Measurements from ENCODE around the gene IL1R1.

DNA sequence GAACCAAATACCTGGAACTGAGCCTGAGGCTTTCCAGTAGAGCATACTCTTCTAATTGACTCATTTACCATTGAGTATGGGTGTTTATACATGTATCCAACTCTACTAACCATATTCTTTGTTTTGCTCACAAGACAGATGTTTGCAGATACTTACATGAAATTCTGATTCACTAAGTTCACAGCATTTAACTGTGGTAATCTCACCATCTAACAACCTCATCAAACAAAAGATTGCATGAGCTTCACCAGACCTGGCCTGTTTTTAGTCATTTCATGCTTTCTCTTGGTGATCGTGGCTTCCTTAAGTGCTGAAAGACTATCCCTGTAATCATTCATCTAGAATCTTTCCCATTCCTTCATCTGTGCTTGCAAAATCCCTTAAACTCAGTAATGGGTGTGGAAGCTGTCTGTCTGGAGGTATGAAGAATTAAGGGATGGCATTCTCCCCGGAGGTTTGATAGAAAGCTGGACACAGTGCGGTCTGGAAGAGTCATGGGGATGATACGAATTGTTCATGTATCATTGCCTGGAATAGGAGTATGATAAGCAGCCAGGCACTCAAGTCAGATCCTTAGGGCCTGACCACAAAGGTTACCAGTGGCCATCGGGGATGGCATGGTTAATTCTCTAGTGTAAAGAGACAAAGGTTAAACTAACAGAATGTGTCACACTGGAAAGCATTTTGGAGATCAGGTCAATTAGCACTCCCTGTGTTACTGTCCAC lies 42.0 kb upstream of the IL1R1 start:
- TF ChIP-seq POU2F2 (IDR thresholded peaks at IDR 0.05; ENCODE audit: borderline replicate concordance, low read depth, low read length): no peak
- TF ChIP-seq, protein P1, sequence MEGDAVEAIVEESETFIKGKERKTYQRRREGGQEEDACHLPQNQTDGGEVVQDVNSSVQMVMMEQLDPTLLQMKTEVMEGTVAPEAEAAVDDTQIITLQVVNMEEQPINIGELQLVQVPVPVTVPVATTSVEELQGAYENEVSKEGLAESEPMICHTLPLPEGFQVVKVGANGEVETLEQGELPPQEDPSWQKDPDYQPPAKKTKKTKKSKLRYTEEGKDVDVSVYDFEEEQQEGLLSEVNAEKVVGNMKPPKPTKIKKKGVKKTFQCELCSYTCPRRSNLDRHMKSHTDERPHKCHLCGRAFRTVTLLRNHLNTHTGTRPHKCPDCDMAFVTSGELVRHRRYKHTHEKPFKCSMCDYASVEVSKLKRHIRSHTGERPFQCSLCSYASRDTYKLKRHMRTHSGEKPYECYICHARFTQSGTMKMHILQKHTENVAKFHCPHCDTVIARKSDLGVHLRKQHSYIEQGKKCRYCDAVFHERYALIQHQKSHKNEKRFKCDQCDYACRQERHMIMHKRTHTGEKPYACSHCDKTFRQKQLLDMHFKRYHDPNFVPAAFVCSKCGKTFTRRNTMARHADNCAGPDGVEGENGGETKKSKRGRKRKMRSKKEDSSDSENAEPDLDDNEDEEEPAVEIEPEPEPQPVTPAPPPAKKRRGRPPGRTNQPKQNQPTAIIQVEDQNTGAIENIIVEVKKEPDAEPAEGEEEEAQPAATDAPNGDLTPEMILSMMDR (IDR thresholded peaks at IDR 0.05 in 2 of 3, conservative IDR thresholded peaks at IDR 0.05 in 1 of 3; ENCODE audit: control insufficient read depth in 2 of 3, extremely low read depth in 1 of 3, insufficient read depth in 1 of 3, low read depth in 3 of 3, low read length in 3 of 3): no peak
- no peak for TF ChIP-seq SPI1 (IDR thresholded peaks at IDR 0.05; ENCODE audit: borderline replicate concordance, insufficient read depth, low read depth, low read length)
- TF ChIP-seq, protein P2, sequence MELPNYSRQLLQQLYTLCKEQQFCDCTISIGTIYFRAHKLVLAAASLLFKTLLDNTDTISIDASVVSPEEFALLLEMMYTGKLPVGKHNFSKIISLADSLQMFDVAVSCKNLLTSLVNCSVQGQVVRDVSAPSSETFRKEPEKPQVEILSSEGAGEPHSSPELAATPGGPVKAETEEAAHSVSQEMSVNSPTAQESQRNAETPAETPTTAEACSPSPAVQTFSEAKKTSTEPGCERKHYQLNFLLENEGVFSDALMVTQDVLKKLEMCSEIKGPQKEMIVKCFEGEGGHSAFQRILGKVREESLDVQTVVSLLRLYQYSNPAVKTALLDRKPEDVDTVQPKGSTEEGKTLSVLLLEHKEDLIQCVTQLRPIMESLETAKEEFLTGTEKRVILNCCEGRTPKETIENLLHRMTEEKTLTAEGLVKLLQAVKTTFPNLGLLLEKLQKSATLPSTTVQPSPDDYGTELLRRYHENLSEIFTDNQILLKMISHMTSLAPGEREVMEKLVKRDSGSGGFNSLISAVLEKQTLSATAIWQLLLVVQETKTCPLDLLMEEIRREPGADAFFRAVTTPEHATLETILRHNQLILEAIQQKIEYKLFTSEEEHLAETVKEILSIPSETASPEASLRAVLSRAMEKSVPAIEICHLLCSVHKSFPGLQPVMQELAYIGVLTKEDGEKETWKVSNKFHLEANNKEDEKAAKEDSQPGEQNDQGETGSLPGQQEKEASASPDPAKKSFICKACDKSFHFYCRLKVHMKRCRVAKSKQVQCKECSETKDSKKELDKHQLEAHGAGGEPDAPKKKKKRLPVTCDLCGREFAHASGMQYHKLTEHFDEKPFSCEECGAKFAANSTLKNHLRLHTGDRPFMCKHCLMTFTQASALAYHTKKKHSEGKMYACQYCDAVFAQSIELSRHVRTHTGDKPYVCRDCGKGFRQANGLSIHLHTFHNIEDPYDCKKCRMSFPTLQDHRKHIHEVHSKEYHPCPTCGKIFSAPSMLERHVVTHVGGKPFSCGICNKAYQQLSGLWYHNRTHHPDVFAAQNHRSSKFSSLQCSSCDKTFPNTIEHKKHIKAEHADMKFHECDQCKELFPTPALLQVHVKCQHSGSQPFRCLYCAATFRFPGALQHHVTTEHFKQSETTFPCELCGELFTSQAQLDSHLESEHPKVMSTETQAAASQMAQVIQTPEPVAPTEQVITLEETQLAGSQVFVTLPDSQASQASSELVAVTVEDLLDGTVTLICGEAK (IDR thresholded peaks at IDR 0.05; ENCODE audit: borderline replicate concordance): no peak
- TF ChIP-seq, protein P3, sequence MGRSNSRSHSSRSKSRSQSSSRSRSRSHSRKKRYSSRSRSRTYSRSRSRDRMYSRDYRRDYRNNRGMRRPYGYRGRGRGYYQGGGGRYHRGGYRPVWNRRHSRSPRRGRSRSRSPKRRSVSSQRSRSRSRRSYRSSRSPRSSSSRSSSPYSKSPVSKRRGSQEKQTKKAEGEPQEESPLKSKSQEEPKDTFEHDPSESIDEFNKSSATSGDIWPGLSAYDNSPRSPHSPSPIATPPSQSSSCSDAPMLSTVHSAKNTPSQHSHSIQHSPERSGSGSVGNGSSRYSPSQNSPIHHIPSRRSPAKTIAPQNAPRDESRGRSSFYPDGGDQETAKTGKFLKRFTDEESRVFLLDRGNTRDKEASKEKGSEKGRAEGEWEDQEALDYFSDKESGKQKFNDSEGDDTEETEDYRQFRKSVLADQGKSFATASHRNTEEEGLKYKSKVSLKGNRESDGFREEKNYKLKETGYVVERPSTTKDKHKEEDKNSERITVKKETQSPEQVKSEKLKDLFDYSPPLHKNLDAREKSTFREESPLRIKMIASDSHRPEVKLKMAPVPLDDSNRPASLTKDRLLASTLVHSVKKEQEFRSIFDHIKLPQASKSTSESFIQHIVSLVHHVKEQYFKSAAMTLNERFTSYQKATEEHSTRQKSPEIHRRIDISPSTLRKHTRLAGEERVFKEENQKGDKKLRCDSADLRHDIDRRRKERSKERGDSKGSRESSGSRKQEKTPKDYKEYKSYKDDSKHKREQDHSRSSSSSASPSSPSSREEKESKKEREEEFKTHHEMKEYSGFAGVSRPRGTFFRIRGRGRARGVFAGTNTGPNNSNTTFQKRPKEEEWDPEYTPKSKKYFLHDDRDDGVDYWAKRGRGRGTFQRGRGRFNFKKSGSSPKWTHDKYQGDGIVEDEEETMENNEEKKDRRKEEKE (IDR thresholded peaks at IDR 0.05): no peak
- TF ChIP-seq HDAC2 (IDR thresholded peaks at IDR 0.05): no peak
- TF ChIP-seq ZNF24 (IDR thresholded peaks at IDR 0.05): no peak
- no peak for TF ChIP-seq POLR2AphosphoS5 (IDR thresholded peaks at IDR 0.05; ENCODE audit: low read length)
- no peak for TF ChIP-seq ETV6 (conservative IDR thresholded peaks at IDR 0.05 in 1 of 2, IDR thresholded peaks at IDR 0.05 in 1 of 2; ENCODE audit: borderline replicate concordance in 1 of 2, low read depth in 1 of 2)
- no peak for TF ChIP-seq ZNF274 (IDR thresholded peaks at IDR 0.05; ENCODE audit: insufficient read depth, insufficient read length)
- TF ChIP-seq, protein P4, sequence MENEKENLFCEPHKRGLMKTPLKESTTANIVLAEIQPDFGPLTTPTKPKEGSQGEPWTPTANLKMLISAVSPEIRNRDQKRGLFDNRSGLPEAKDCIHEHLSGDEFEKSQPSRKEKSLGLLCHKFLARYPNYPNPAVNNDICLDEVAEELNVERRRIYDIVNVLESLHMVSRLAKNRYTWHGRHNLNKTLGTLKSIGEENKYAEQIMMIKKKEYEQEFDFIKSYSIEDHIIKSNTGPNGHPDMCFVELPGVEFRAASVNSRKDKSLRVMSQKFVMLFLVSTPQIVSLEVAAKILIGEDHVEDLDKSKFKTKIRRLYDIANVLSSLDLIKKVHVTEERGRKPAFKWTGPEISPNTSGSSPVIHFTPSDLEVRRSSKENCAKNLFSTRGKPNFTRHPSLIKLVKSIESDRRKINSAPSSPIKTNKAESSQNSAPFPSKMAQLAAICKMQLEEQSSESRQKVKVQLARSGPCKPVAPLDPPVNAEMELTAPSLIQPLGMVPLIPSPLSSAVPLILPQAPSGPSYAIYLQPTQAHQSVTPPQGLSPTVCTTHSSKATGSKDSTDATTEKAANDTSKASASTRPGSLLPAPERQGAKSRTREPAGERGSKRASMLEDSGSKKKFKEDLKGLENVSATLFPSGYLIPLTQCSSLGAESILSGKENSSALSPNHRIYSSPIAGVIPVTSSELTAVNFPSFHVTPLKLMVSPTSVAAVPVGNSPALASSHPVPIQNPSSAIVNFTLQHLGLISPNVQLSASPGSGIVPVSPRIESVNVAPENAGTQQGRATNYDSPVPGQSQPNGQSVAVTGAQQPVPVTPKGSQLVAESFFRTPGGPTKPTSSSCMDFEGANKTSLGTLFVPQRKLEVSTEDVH (IDR thresholded peaks at IDR 0.05; ENCODE audit: low read depth, partially characterized antibody): no peak
